Mesenchymal stem cell (in vitro differentiated cells and primary cell): ENCODE measurements around the gene AKNA.

Source experiments
- DNase-seq: peaks from one replicate; pipeline ENCODE4 v3.0.0-alpha.2; 2013
- H2AFZ ChIP-seq: one replicate; pipeline ENCODE4 v1.6.1; 2013; ENCODE audit warnings: low read depth, mild to moderate bottlenecking, control low read depth, inconsistent platforms, low read length, moderate library complexity
- H2AK5ac ChIP-seq: 2 replicates; pipeline ENCODE4 v1.6.1; 2013; ENCODE audit warnings: low read length, moderate library complexity, mild to moderate bottlenecking, inconsistent platforms; ENCODE audit not compliant: severe bottlenecking
- H2BK120ac ChIP-seq: one replicate; pipeline ENCODE4 v1.6.1; 2013; ENCODE audit warnings: low read depth, mild to moderate bottlenecking, inconsistent platforms, low read length, moderate library complexity
- H2BK12ac ChIP-seq, 2 experiments: one replicate each; pipeline ENCODE4 v1.6.1; 2013; ENCODE audit warnings: inconsistent platforms in 2 of 2, low read length in 2 of 2, mild to moderate bottlenecking in 2 of 2, moderate library complexity in 2 of 2, control low read depth in 1 of 2
- H2BK15ac ChIP-seq: one replicate; pipeline ENCODE4 v1.6.1; 2013; ENCODE audit warnings: mild to moderate bottlenecking, low read depth, inconsistent platforms; ENCODE audit not compliant: poor library complexity, severe bottlenecking
- H2BK5ac ChIP-seq: 2 replicates; pipeline ENCODE4 v1.6.1; 2013; ENCODE audit warnings: low read depth, mild to moderate bottlenecking, low read length, control low read depth, inconsistent platforms; ENCODE audit not compliant: poor library complexity, severe bottlenecking
- H3K14ac ChIP-seq, 2 experiments: one replicate each; pipeline ENCODE4 v1.6.1; 2013; ENCODE audit warnings: inconsistent platforms in 2 of 2, low read length in 2 of 2, control low read depth in 1 of 2, mild to moderate bottlenecking in 1 of 2, moderate library complexity in 1 of 2
- H3K18ac ChIP-seq, 2 experiments: one replicate each; pipeline ENCODE4 v1.6.1; 2013; ENCODE audit warnings: inconsistent platforms in 2 of 2, low read length in 2 of 2, control low read depth in 1 of 2, low read depth in 1 of 2, mild to moderate bottlenecking in 1 of 2
- H3K23ac ChIP-seq, 2 experiments: one replicate each; pipeline ENCODE4 v1.6.1; 2013; ENCODE audit warnings: inconsistent platforms in 2 of 2, low read length in 2 of 2, mild to moderate bottlenecking in 2 of 2, moderate library complexity in 2 of 2, control low read depth in 1 of 2
- H3K27ac ChIP-seq: 2 replicates; pipeline ENCODE4 v1.5.1; 2013; ENCODE audit warnings: mild to moderate bottlenecking, moderate library complexity, low read length, control low read depth, inconsistent platforms; ENCODE audit not compliant: poor library complexity, severe bottlenecking
- H3K27me3 ChIP-seq, 2 experiments: 2 replicates each; pipeline versions ENCODE4 v1.6.1 to v1.7.0; 2013; ENCODE audit warnings: low read length in 2 of 2, mild to moderate bottlenecking in 2 of 2, moderate library complexity in 2 of 2, control low read depth in 1 of 2, inconsistent platforms in 1 of 2; ENCODE audit not compliant: control insufficient read depth in 1 of 2, insufficient read depth in 1 of 2
- H3K36me3 ChIP-seq, 2 experiments: 2 replicates each; pipeline versions ENCODE4 v1.6.1 to v1.7.0; 2013; ENCODE audit warnings: low read length in 2 of 2, control low read depth in 1 of 2, inconsistent platforms in 1 of 2, low read depth in 1 of 2, mild to moderate bottlenecking in 1 of 2; ENCODE audit not compliant: insufficient read depth in 2 of 2, control insufficient read depth in 1 of 2
- H3K4ac ChIP-seq, 2 experiments: one replicate each; pipeline ENCODE4 v1.6.1; 2013; ENCODE audit warnings: inconsistent platforms in 2 of 2, low read length in 2 of 2, mild to moderate bottlenecking in 2 of 2, moderate library complexity in 2 of 2, control low read depth in 1 of 2, low read depth in 1 of 2
- H3K4me1 ChIP-seq: 2 replicates; pipeline ENCODE4 v1.6.1; 2013; ENCODE audit warnings: low read depth, low read length, control low read depth; ENCODE audit not compliant: control insufficient read depth, insufficient read depth
- H3K4me2 ChIP-seq: 2 replicates; pipeline ENCODE4 v1.6.1; 2013; ENCODE audit warnings: low read length, mild to moderate bottlenecking, inconsistent platforms; ENCODE audit not compliant: poor library complexity, severe bottlenecking
- H3K4me3 ChIP-seq, 2 experiments: 2 replicates each; pipeline versions ENCODE4 v1.5.1 to v1.7.0; 2013; ENCODE audit warnings: low read length in 2 of 2, mild to moderate bottlenecking in 2 of 2, control low read depth in 1 of 2, low read depth in 1 of 2; ENCODE audit not compliant: insufficient read depth in 1 of 2
- H3K79me1 ChIP-seq: replicated peaks from 2 replicates; pipeline ENCODE4 v1.6.1; 2013; ENCODE audit warnings: mild to moderate bottlenecking, control low read depth, low read length, inconsistent platforms; ENCODE audit not compliant: poor library complexity, severe bottlenecking
- H3K9ac ChIP-seq: 2 replicates; pipeline ENCODE4 v1.7.0; 2013; ENCODE audit warnings: mild to moderate bottlenecking, low read length, moderate library complexity
- H3K9me3 ChIP-seq: 2 replicates; pipeline ENCODE4 v1.7.0; 2013; ENCODE audit warnings: mild to moderate bottlenecking, low read length; ENCODE audit not compliant: control insufficient read depth
- H4K8ac ChIP-seq: one replicate; pipeline ENCODE4 v1.6.1; 2013; ENCODE audit warnings: inconsistent platforms, mild to moderate bottlenecking, low read length, moderate library complexity
- H4K91ac ChIP-seq: one replicate; pipeline ENCODE4 v1.6.1; 2013; ENCODE audit warnings: mild to moderate bottlenecking, low read length, inconsistent platforms
- WGBS: methylation state at CpG from one replicate; pipeline ENCODE4 v1.1.7; 2013; ENCODE audit warnings: mixed read lengths; 5-methylcytosine and 5-hydroxymethylcytosine counted together

AKNA gene

GRCh38 chr9:114421147-114421546 is 33.4 kb upstream of the AKNA start:
- no peak overlapping the region for H4K91ac ChIP-seq
- H2BK12ac ChIP-seq, result no peak overlapping the region
- peaks cover 0 to 46% of the 10 kb centered on the region in 2 experiments for H3K27me3 ChIP-seq
- DNase-seq, result no peak
- WGBS, result 72% methylated on average over 2 of the region's 2 CpGs
- no peak overlapping the region for H3K27ac ChIP-seq
- no peak overlapping the region for H3K4me3 ChIP-seq
- H4K8ac ChIP-seq, result no peak overlapping the region
- H2BK5ac ChIP-seq, result no peak overlapping the region
- no peak overlapping the region for H3K4ac ChIP-seq
- no peaks in the 10 kb centered on the region for H3K79me1 ChIP-seq
- no peak overlapping the region for H3K4me2 ChIP-seq
- no peak overlapping the region for H3K14ac ChIP-seq
- peaks cover 0 to 25% of the 10 kb centered on the region in 2 experiments for H3K36me3 ChIP-seq
- no peak overlapping the region for H2BK15ac ChIP-seq
- H3K9ac ChIP-seq, result no peak overlapping the region
- H3K23ac ChIP-seq, result no peak overlapping the region
- H2AFZ ChIP-seq, result no peak overlapping the region
- H2AK5ac ChIP-seq, result no peak overlapping the region
- H3K9me3 ChIP-seq, result no peaks in the 10 kb centered on the region
- H3K18ac ChIP-seq, result no peak overlapping the region
- peaks cover 4% of the 10 kb centered on the region for H3K4me1 ChIP-seq
- no peak overlapping the region for H2BK120ac ChIP-seq

- no peak for DNase-seq
- no peak overlapping the region for H3K4ac ChIP-seq
- H3K18ac ChIP-seq, result no peak overlapping the region
- WGBS, result 87% methylated on average over 7 of the region's 8 CpGs
- H4K8ac ChIP-seq, result no peak overlapping the region
- H3K9me3 ChIP-seq, result no peaks in the 10 kb centered on the region
- no peak overlapping the region for H2BK12ac ChIP-seq
- no peak overlapping the region for H2AK5ac ChIP-seq
- no peak overlapping the region for H3K9ac ChIP-seq
- no peak overlapping the region for H2AFZ ChIP-seq
- peaks cover 0 to 23% of the 10 kb centered on the region in 2 experiments for H3K36me3 ChIP-seq
- no peak overlapping the region for H3K14ac ChIP-seq
- peaks cover 6% of the 10 kb centered on the region for H3K4me1 ChIP-seq
- no peak overlapping the region for H4K91ac ChIP-seq
- no peaks in the 10 kb centered on the region for H3K79me1 ChIP-seq
- H3K4me2 ChIP-seq, result no peak overlapping the region
- no peak overlapping the region for H2BK5ac ChIP-seq
- H3K23ac ChIP-seq, result no peak overlapping the region
- H3K4me3 ChIP-seq, result no peak overlapping the region
- H2BK15ac ChIP-seq, result no peak overlapping the region
- H3K27ac ChIP-seq, result no peak overlapping the region
- peaks cover 0 to 39% of the 10 kb centered on the region in 2 experiments for H3K27me3 ChIP-seq
- H2BK120ac ChIP-seq, result no peak overlapping the region
Measured at GRCh38 chr9:114419796-114420195, 32.0 kb upstream of the AKNA start.

- no peak for DNase-seq
- Histone ChIP-seq H2AFZ (no peak overlapping the region), H3K36me3 (peaks cover 0 to 9% of the 10 kb centered on the region in 2 experiments), H3K4me2 (no peak overlapping the region), H2BK5ac (no peak overlapping the region), H3K27ac (no peak overlapping the region), H3K9ac (no peak overlapping the region), H3K27me3 (peaks cover 0 to 36% of the 10 kb centered on the region in 2 experiments), H2AK5ac (no peak overlapping the region), H2BK15ac (no peak overlapping the region), H3K79me1 (no peaks in the 10 kb centered on the region), H4K8ac (peak overlapping the region; percentile 32), H3K18ac (no peak overlapping the region), H2BK120ac (no peak overlapping the region), H3K23ac (no peak overlapping the region), H3K9me3 (no peaks in the 10 kb centered on the region), H3K4me1 (peaks cover 19% of the 10 kb centered on the region), H4K91ac (peak overlapping the region; percentile 27), H3K4ac (no peak overlapping the region), H3K4me3 (no peak overlapping the region), H3K14ac (no peak overlapping the region), H2BK12ac (no peak overlapping the region)
- WGBS, result 96% methylated on average over 6 of the region's 6 CpGs
Measured at GRCh38 chr9:114418053-114418452, 30.3 kb upstream of the AKNA start.

GRCh38 chr9:114417511-114417910 is 29.7 kb upstream of the AKNA start:
- H3K4me2 ChIP-seq, result no peak overlapping the region
- H2AK5ac ChIP-seq, result no peak overlapping the region
- H4K8ac ChIP-seq, result no peak overlapping the region
- H2BK15ac ChIP-seq, result no peak overlapping the region
- no peak overlapping the region for H2BK120ac ChIP-seq
- peaks cover 0 to 41% of the 10 kb centered on the region in 2 experiments for H3K27me3 ChIP-seq
- H3K9me3 ChIP-seq, result no peaks in the 10 kb centered on the region
- H3K14ac ChIP-seq, result no peak overlapping the region
- no peak overlapping the region for H2BK12ac ChIP-seq
- no peaks in the 10 kb centered on the region for H3K79me1 ChIP-seq
- no peak overlapping the region for H3K4ac ChIP-seq
- no peak overlapping the region for H4K91ac ChIP-seq
- H3K4me1 ChIP-seq, result peaks cover 21% of the 10 kb centered on the region
- no peak overlapping the region for H3K9ac ChIP-seq
- H3K36me3 ChIP-seq, result peaks cover 0 to 8% of the 10 kb centered on the region in 2 experiments
- no peak for DNase-seq
- no peak overlapping the region for H3K27ac ChIP-seq
- H2BK5ac ChIP-seq, result no peak overlapping the region
- H2AFZ ChIP-seq, result no peak overlapping the region
- H3K18ac ChIP-seq, result no peak overlapping the region
- no peak overlapping the region for H3K4me3 ChIP-seq
- WGBS, result 57% methylated on average over 3 of the region's 3 CpGs
- H3K23ac ChIP-seq, result no peak overlapping the region
